Measurements from ENCODE around the gene SLC25A24.
A peak's percentile ranks its signal among the peaks of the same experiment; 100 is the strongest.
"Not testable (repeated sequence)": the region's sequence is repeated elsewhere in the genome, so short reads cannot be mapped to it uniquely, and the experiment has no call there.

SLC25A24 gene

GRCh38 chr1:108194051-108194450 lies 6.1 kb downstream of the SLC25A24 start:
- no peak for DNase-seq (ENCODE audit: low spot score)

DNA sequence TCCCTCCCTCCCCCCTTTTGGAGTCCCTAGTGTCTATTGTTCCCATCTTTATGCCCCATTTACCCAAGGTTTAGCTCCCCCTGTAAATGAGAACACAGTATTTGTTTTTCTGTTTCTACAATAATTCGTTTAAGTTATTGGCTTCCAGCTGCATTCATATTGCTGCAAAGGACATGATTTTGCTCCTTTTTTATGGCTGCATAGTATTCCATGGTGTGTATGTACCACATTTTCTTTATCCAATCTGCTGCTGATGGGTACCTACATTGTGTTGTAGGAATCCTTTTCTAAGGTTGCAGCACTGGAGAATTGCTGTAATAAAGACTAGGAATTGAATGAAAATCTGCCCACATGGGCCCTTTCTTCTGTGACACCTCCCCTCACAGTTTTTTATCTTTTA lies 6.8 kb downstream of the SLC25A24 start:
- no peak for DNase-seq (ENCODE audit: low spot score)

GRCh38 chr1:108192581-108192980 lies 7.6 kb downstream of the SLC25A24 start:
- DNase-seq (ENCODE audit: low spot score) = no peak

- no peak for DNase-seq (ENCODE audit: low spot score)
Measured at GRCh38 chr1:108190686-108191416, 9.3 kb downstream of the SLC25A24 start.

- no peak for DNase-seq (ENCODE audit: low spot score)
Measured at GRCh38 chr1:108190001-108190634, 10.0 kb downstream of the SLC25A24 start.

- DNase-seq (ENCODE audit: low spot score) = no peak
Measured at GRCh38 chr1:108188801-108189200, 11.3 kb downstream of the SLC25A24 start.

GRCh38 chr1:108182959-108183700 lies 17.0 kb downstream of the SLC25A24 start:
- no peak for DNase-seq (ENCODE audit: low spot score)

GRCh38 chr1:108179018-108179417 lies 21.1 kb downstream of the SLC25A24 start:
- no peak for DNase-seq (ENCODE audit: low spot score)

- not testable (repeated sequence) for DNase-seq (ENCODE audit: low spot score)
Measured at GRCh38 chr1:108162409-108162808, 37.7 kb downstream of the SLC25A24 start.

DNA sequence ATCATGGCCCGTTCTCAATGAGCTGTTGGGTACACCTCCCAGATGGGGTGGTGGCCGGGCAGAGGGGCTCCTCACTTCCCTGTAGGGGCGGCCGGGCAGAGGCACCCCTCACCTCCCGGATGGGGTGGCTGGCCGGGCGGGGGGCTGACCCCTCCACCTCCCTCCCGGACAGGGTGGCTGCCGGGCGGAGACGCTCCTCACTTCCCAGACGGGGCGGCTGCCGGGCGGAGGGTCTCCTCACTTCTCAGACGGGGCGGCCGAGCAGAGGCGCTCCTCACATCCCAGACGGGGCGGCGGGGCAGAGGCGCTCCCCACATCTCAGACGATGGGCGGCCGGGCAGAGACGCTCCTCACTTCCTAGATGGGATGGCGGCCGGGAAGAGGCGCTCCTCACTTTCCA lies 40.2 kb downstream of the SLC25A24 start:
- DNase-seq (ENCODE audit: low spot score) = not testable (repeated sequence)

DNA sequence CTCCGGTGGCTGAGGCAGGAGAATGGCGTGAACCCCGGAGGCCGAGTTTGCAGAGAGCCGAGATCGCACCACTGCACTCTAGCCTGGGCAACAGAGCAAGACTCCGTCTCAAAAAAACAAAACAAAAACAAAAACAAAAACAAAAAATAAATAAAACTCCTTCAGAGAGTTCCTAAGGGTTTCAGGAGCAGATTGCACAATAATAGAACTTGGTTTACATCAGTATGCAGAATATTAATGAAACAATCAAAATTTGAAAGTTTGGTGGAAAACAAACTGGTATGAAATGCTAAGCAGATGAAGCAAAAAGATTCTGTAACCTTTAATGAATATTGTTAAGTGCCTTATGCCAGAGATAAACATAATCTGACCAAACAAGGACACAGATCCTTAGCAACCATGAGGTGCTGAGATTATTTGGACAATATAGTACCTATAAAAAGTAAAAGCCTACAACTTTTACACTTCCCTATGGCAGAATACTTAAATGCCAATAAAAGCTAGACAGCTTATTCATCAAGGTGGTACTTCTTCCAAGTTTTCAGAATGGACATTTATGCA lies 41.2 kb downstream of the SLC25A24 start:
- DNase-seq (ENCODE audit: low spot score) = no peak

- DNase-seq (ENCODE audit: low spot score) = peak; percentile 19
Measured at GRCh38 chr1:108154314-108154713, 45.8 kb downstream of the SLC25A24 start.

DNA sequence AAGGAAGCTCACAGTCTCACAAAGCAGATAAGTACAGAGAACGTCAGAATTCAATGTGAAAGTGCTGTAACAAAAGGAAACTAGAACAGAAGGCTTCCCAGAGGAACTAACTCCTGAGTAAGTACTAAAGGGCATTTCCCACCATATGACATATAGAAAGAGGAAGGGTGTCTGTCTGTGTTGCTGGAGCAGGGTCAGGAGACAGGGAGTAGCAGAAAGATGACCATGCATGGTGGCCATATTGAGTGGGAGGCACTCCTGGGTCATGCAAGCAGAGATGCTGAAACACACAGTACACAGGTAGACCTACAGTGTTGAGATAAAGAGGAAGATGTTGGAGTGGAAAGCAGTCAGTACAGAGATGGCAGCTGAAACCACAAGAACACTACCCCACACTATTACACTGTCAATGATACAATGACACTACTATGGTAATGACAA lies 47.3 kb downstream of the SLC25A24 start:
- no peak for DNase-seq (ENCODE audit: low spot score)

GRCh38 chr1:108151548-108151947 lies 48.6 kb downstream of the SLC25A24 start:
- DNase-seq (ENCODE audit: low spot score) = no peak

GRCh38 chr1:108149796-108150467 lies 50.2 kb downstream of the SLC25A24 start:
- no peak for DNase-seq (ENCODE audit: low spot score)

DNA sequence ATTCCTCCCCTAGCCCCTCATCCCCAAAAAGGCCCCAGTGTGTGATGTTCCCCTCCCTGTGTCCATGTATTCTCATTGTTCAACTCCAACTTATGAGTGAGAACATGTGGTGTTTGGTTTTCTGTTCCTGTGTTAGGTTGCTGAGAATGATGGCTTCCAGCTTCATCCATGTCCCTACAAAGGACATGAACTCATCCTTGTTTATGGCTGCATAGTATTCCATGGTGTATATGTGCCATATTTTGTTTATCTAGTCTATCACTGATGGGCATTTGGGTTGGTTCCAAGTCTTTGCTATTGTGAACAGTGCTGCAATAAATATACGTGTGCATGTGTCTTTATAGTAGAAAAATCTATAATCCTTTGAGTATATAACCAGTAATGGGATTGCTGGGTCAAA lies 55.6 kb downstream of the SLC25A24 start:
- not testable (repeated sequence) for DNase-seq (ENCODE audit: low spot score)

DNA sequence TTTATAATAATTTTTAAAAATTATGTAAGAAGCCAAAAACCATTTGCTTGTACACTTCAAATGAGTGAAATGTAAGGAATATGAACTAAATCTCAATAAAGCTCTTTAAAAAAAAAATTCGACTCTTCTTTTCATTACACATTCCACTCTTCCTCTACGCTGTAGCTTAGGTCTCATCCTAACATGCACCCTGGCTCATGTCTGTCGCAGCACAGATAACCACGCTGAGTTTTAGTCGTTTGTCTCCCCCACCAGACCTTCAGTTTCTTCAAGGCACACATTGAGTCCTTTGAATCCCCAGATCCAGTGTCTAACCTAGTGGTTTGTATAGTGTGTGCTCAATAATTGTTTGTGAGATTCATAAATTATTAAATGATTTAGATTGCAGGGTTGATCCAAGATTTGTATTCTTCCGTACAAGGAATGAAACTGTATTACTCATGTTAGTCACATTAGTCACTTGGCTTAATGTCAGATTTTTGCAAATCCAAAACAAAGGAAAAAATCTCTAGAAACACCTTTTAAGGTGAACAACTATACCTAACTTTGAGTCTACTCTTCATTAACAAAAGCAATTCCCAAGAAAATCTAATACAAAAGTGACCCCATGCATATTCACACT lies 57.3 kb downstream of the SLC25A24 start:
- no peak for DNase-seq (ENCODE audit: low spot score)

- DNase-seq (ENCODE audit: low spot score) = no peak
Measured at GRCh38 chr1:108142258-108142657, 57.9 kb downstream of the SLC25A24 start.

DNA sequence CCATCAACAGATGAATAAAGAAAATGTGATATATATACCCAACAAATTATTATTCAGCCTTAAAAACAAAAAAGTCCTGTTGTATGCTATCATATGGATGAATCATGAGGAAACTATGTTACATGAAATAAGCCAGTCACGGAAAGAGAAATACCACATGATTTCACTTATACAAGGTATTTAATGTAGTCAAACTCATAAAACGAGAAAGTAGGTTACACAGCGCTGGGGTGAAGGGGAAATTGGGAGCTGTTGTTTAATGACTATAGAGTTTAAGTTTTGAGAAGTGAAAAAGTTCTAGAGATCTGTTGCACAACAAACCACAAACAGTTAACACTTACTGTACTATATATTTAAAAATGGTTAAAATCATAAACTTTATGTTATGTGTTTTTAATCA lies 58.5 kb downstream of the SLC25A24 start:
- DNase-seq (ENCODE audit: low spot score) = no peak

- DNase-seq (ENCODE audit: low spot score) = no peak
Measured at GRCh38 chr1:108140936-108141335, 59.2 kb downstream of the SLC25A24 start.

DNA sequence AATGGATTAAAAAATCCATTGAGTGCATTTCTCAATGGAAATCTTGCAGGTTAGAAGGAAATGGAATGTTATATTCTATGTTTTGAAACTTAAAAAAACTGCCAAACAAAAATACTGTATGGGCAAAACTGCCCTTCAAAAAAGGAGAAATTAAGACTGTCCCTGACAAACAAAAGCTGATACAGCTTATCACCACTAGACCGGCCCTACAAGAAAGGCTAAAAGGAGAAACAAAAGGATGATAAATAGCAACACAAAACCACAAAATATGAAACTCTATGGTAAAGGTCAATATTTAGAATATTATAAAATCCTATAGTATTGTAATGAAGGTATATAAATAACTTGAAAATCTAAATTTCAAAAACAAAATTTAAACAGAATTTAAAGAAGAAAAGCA lies 60.0 kb downstream of the SLC25A24 start:
- no peak for DNase-seq (ENCODE audit: low spot score)

GRCh38 chr1:108139555-108139954 lies 60.6 kb downstream of the SLC25A24 start:
- not testable (repeated sequence) for DNase-seq (ENCODE audit: low spot score)

Measured in kidney tubule cell (primary cell).